ENCODE results near the gene TAS2R4.

- TF ChIP-seq EZH2 (IDR thresholded peaks at IDR 0.05; ENCODE audit: insufficient read depth, poor library complexity, severe bottlenecking) (no peak), EZH2phosphoT487 (IDR thresholded peaks at IDR 0.05; ENCODE audit: insufficient read depth, low read depth) (no peak)
Observed at GRCh38 chr7:141738592-141739013, 37.9 kb upstream of the TAS2R4 start.
